GM10266 (cell line): Measurements from ENCODE around the gene TAOK3.
"Not testable (repeated sequence)": the region's sequence is repeated elsewhere in the genome, so short reads cannot be mapped to it uniquely, and the experiment has no call there.

ENCODE experiments used
- DNase-seq: peaks from one replicate; pipeline ENCODE4 v3.0.0; 2012; ENCODE audit errors: extremely low spot score
- CTCF ChIP-seq: IDR thresholded peaks from 2 replicates; pipeline ENCODE4 v1.5.1; 2012; ENCODE audit warnings: mild to moderate bottlenecking, low read depth; ENCODE audit not compliant: control insufficient read depth, insufficient read depth; ENCODE audit errors: missing control alignments

The TAOK3 gene

DNA sequence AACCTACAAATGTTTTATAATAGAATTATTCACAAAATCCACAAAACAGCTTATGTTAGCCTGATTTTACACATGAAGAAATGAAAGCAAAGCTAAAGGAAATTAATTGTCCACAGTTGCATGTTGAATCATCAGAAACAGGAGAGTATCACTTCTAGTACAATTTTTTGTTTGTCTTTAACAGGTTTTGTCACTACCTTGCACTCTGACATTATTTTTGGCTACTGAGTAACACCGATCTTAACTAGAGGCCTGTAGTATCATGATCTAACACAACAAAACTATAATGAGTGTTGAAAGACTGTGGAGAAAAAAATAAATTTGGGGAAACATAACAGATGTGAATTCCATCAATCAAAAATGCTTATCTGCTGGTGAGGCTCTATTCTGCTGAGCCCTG, 60.1 kb downstream of the TAOK3 start:
- TF ChIP-seq CTCF, result no peak
- peak; percentile 39 for DNase-seq

DNA sequence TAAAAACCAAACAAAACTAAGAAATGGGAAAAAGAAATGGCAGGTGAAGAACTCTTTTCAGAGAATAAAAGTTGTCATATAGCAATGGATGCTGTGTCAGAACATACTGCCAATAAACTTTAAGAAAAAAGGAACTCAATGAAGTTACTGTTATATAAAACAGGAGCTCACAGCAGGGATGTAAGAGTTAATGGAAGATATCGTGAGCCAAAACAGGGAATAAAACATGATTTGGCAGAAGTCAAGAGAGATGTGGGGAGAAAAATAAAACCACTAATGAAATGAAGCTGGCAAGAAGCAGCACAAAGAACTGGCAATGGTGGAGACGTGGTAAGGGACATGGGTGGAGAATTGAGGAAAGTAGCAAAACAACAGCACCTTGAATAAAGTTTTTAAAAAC, 61.0 kb downstream of the TAOK3 start:
- no peak for DNase-seq
- no peak for TF ChIP-seq CTCF

GRCh38 chr12:118310320-118310719, 62.4 kb downstream of the TAOK3 start:
- no peak for DNase-seq
- TF ChIP-seq CTCF, result no peak

DNA sequence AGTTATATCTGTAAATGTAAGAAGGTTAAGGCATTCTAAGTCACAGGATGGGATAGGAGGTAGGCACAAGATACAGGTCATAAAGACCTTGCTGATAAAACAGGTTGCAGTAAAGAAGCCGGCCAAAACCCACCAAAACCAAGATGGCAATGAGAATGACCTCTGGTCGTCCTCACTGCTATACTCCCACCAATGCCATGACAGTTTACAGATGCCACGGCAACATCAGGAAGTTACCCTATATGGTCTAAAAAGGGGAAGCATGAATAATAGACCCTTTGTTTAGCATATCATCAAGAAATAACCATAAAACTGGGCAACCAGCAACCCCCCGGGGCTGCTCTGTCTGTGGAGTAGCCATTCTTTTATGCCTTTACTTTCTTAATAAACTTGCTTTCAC, 64.7 kb downstream of the TAOK3 start:
- not testable (repeated sequence) for DNase-seq

DNA sequence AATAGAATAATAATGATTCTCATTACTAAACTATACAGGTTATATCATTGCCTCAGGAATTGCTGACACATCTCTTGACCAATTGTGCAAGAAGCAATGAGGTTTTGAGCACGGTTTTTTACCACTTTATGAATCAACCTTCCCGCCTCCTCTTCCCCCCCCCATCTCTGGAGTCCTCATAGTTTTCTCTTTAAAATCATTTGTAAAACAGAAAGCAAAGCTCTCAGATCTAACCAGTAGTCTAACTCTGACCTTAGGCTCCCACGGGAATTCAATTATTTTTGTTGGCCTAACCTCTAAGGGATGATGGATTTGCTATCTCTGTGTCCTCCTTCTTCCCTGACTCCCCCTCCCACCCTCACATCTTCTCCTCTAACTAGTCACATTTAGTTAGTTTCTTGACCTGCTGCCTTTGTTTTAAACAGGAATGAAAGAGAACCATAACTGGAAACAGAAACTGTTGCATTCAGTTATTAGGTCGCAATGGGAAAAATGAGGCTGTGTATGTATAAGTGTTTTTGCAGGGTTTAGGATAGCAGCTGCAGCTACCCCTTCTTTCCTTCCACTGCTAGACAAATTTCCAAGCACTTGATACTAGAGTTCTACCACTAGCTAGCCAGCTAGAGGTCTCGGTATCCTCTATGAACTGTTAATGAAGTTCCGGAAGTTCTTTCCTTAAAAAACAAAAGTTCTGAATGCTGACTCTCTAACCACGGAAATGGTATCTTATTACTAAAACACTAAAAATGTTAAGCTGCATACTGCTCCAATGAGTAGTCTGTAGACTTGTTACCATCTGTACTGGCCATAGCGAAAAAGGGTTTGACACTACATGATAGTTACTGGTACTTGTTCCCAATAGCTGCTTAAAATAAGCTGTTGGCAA, 65.4 kb downstream of the TAOK3 start:
- TF ChIP-seq CTCF, result no peak
- DNase-seq, result peak; percentile 30

GRCh38 chr12:118304093-118304492, 68.6 kb downstream of the TAOK3 start:
- DNase-seq, result no peak
- no peak for TF ChIP-seq CTCF

GRCh38 chr12:118302053-118302452, 70.7 kb downstream of the TAOK3 start:
- no peak for TF ChIP-seq CTCF
- no peak for DNase-seq
